ENCODE results near the gene BTBD10.
A peak's percentile ranks its signal among the peaks of the same experiment; 100 is the strongest.

Gene BTBD10

GRCh38 chr11:13461291-13461690, 1.7 kb downstream of the BTBD10 start:
- Histone ChIP-seq H3K4me3 (replicated peaks; ENCODE audit: low read depth, low read length) (peak overlapping the region; percentile 97; the same call in 1 of the 2 replicates), H3K36me3 (ENCODE audit: control insufficient read depth, insufficient read depth, low read length) (no peaks in the 10 kb centered on the region), H3K27me3 (replicated peaks; ENCODE audit: control insufficient read depth, insufficient read depth, low read length) (no peaks in the 10 kb centered on the region)
- TF ChIP-seq, protein P1, sequence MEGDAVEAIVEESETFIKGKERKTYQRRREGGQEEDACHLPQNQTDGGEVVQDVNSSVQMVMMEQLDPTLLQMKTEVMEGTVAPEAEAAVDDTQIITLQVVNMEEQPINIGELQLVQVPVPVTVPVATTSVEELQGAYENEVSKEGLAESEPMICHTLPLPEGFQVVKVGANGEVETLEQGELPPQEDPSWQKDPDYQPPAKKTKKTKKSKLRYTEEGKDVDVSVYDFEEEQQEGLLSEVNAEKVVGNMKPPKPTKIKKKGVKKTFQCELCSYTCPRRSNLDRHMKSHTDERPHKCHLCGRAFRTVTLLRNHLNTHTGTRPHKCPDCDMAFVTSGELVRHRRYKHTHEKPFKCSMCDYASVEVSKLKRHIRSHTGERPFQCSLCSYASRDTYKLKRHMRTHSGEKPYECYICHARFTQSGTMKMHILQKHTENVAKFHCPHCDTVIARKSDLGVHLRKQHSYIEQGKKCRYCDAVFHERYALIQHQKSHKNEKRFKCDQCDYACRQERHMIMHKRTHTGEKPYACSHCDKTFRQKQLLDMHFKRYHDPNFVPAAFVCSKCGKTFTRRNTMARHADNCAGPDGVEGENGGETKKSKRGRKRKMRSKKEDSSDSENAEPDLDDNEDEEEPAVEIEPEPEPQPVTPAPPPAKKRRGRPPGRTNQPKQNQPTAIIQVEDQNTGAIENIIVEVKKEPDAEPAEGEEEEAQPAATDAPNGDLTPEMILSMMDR (IDR thresholded peaks at IDR 0.05; ENCODE audit: insufficient read depth, low read length, poor library complexity, severe bottlenecking), result no peak
- no peak for DNase-seq (ENCODE audit: extremely low read depth, insufficient read length)

GRCh38 chr11:13450832-13451397, 12.1 kb downstream of the BTBD10 start:
- TF ChIP-seq, protein P1 (IDR thresholded peaks at IDR 0.05; ENCODE audit: insufficient read depth, low read length, poor library complexity, severe bottlenecking), result no peak
- Histone ChIP-seq H3K4me3 (replicated peaks; ENCODE audit: low read depth, low read length) (no peak overlapping the region), H3K27me3 (replicated peaks; ENCODE audit: control insufficient read depth, insufficient read depth, low read length) (no peaks in the 10 kb centered on the region), H3K36me3 (ENCODE audit: control insufficient read depth, insufficient read depth, low read length) (no peaks in the 10 kb centered on the region)
- no peak for DNase-seq (ENCODE audit: extremely low read depth, insufficient read length)

DNA sequence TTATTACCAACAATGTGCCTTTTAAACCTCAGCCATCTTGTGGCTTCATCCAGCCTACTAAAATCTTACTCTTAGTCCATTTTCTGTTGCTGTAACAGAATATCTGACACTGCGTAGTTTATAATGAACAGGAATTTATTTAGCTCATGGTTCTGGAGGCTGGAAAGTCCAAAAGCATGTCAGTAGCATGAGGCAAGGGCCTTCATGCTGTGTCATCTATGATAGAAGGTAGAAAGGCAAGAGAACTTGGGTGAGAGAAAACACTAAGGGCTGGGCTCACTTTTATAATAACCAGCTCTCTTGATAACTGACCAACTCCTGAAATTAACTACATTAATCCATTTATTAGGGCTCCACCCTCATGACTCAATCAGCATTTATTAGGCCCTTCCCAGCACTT, 13.5 kb downstream of the BTBD10 start:
- no peaks in the 10 kb centered on the region for H3K36me3 ChIP-seq (ENCODE audit: control insufficient read depth, insufficient read depth, low read length)
- DNase-seq (ENCODE audit: extremely low read depth, insufficient read length), result no peak
- no peaks in the 10 kb centered on the region for H3K27me3 ChIP-seq (replicated peaks; ENCODE audit: control insufficient read depth, insufficient read depth, low read length)
- TF ChIP-seq, protein P1 (IDR thresholded peaks at IDR 0.05; ENCODE audit: insufficient read depth, low read length, poor library complexity, severe bottlenecking), result no peak
- no peak overlapping the region for H3K4me3 ChIP-seq (replicated peaks; ENCODE audit: low read depth, low read length)

GRCh38 chr11:13448876-13449275, 14.1 kb downstream of the BTBD10 start:
- Histone ChIP-seq H3K27me3 (replicated peaks; ENCODE audit: control insufficient read depth, insufficient read depth, low read length) (no peaks in the 10 kb centered on the region), H3K4me3 (replicated peaks; ENCODE audit: low read depth, low read length) (no peak overlapping the region), H3K36me3 (ENCODE audit: control insufficient read depth, insufficient read depth, low read length) (no peaks in the 10 kb centered on the region)
- TF ChIP-seq, protein P1 (IDR thresholded peaks at IDR 0.05; ENCODE audit: insufficient read depth, low read length, poor library complexity, severe bottlenecking), result no peak
- DNase-seq (ENCODE audit: extremely low read depth, insufficient read length), result no peak

DNA sequence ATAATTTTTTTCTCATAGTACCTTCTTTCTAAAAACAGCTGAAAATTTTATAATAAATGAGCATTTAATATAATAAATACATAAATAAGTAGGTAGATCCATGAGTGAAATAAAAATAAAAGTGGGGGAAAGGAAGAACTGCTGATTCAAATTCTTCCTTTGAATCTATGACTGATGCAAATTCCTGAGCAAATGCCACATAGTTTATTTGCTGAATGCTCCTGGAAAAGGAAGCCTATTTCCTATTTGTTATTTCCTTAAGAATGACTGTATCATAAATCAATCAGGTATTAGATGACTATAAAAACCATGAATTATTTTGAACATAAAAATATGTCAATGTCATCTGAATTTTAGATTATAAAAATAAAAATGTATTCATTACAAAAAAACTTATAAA, 16.6 kb downstream of the BTBD10 start:
- no peaks in the 10 kb centered on the region for H3K27me3 ChIP-seq (replicated peaks; ENCODE audit: control insufficient read depth, insufficient read depth, low read length)
- no peak for DNase-seq (ENCODE audit: extremely low read depth, insufficient read length)
- TF ChIP-seq, protein P1 (IDR thresholded peaks at IDR 0.05; ENCODE audit: insufficient read depth, low read length, poor library complexity, severe bottlenecking), result no peak
- H3K4me3 ChIP-seq (replicated peaks; ENCODE audit: low read depth, low read length), result no peak overlapping the region
- no peaks in the 10 kb centered on the region; the same call in 1 of the 2 replicates for H3K36me3 ChIP-seq (ENCODE audit: control insufficient read depth, insufficient read depth, low read length)

DNA sequence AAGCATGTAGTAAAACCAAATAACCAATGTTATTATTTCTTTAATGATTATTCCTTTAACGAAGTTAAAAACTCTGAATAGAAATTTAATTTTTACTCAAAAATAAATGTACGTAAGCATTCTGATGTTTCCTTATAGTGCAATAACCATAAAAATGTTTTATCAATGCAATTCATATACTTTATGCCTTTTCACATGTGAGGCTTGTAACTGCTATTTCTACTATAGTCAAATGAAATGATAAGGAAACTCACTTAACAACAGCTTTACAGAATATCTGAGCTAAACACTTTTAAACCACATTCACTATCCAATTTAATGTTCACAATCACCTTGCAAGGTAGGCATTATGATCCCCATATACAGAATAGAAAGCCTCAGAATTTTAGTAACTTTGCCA, 17.4 kb downstream of the BTBD10 start:
- H3K36me3 ChIP-seq (ENCODE audit: control insufficient read depth, insufficient read depth, low read length), result no peaks in the 10 kb centered on the region; the same call in 1 of the 2 replicates
- TF ChIP-seq, protein P1 (IDR thresholded peaks at IDR 0.05; ENCODE audit: insufficient read depth, low read length, poor library complexity, severe bottlenecking), result no peak
- no peaks in the 10 kb centered on the region for H3K27me3 ChIP-seq (replicated peaks; ENCODE audit: control insufficient read depth, insufficient read depth, low read length)
- DNase-seq (ENCODE audit: extremely low read depth, insufficient read length), result no peak
- H3K4me3 ChIP-seq (replicated peaks; ENCODE audit: low read depth, low read length), result no peak overlapping the region
